Measurements from ENCODE around the gene NCF2.

NCF2 gene

DNA sequence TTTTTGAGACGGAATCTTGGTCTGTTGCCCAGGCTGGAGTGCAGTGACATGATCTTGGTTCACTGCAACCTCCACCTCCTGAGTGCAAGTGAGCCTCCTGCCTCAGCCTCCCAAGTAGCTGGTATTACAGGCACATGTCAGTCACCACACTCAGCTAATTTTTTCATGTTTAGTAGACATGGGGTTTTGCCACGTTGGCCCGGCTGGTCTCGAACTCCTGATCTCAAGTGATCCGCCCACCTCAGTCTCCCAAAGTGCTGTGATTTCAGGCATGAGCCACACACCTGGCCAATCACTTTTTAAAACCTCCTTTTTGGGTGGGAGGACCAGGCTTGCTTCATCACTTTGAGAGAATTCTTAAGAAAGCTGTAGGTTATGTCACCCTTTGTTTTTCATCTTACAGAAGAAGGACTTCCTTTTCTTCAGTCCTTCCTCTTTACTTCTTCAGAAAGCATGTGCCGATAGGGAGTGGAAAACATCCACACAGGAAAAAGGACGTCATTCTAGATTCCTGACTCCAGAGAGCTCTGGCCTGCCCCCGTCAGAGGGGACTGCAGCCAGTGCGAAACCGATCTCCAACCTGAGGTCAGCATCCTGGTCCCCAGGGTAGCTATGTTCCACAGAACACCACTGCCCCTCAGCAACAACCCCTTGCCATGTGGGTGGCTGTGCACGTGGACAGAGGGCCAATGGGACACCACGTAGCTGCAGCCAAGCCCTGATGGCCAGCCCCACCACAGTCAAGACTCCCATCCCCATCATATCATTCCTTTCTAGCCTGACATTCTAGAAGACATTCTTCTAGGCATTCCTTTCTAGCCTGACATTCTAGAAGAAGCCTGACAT, 21.9 kb downstream of the NCF2 start:
- H3K4me3 ChIP-seq (ENCODE audit: low read depth, low read length) = no peak overlapping the region
- TF ChIP-seq CTCF (conservative IDR thresholded peaks at IDR 0.05; ENCODE audit: low read depth, low read length) = no peak
- no peak for DNase-seq (ENCODE audit: low read depth)

DNA sequence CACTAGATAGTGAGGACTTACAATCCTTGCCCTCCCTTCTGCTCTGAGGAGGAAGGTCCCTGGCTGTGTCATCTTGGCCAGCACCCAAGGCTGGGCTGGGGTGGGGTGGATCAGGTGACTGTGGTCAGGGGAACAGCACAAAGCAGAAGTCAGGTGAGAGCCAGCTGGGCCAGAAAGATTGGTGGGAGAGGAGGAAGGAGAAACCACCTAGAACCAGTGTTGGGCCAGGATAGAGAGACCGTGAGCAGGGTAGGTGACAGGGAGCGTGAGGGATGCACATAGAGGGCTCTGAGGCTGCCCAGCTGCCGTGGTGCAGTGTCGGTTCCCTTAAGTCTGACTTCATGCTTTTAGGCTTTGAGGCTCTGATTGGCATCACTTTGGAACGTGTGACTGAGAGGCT, 22.7 kb downstream of the NCF2 start:
- no peak for TF ChIP-seq CTCF (conservative IDR thresholded peaks at IDR 0.05; ENCODE audit: low read depth, low read length)
- peak; percentile 50 for DNase-seq (ENCODE audit: low read depth)

DNA sequence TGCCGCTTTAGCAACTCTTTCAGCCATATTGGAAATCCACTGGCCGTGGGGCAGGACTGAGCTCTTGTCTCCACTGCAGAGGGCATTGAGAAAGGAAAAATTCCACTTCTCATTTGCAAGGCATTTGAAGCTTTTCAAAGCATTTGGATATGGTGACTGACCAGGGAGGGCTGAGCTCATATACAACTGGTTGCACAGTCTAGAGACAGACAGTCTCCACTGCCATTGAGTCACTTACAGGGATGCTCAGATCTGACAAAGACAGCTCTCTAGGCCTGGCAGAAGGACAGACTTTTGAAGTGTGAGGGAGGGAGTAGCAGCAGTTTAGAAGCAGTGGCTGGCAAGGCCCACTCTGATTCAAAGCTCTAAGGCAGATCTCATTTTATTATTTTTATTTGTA, 24.2 kb downstream of the NCF2 start:
- TF ChIP-seq CTCF (conservative IDR thresholded peaks at IDR 0.05; ENCODE audit: low read depth, low read length) = no peak
- no peak for DNase-seq (ENCODE audit: low read depth)
- H3K4me3 ChIP-seq (ENCODE audit: low read depth, low read length) = no peak overlapping the region

More for the DNA sequence above, 22.7 kb downstream of the NCF2 start:
- no peak overlapping the region for H3K4me3 ChIP-seq (ENCODE audit: low read depth, low read length)

- DNase-seq (ENCODE audit: low read depth) = no peak
- TF ChIP-seq CTCF (conservative IDR thresholded peaks at IDR 0.05; ENCODE audit: low read depth, low read length) = no peak
- no peak overlapping the region for H3K4me3 ChIP-seq (ENCODE audit: low read depth, low read length)
Measured at GRCh38 chr1:183565261-183565660, 25.0 kb downstream of the NCF2 start.

DNA sequence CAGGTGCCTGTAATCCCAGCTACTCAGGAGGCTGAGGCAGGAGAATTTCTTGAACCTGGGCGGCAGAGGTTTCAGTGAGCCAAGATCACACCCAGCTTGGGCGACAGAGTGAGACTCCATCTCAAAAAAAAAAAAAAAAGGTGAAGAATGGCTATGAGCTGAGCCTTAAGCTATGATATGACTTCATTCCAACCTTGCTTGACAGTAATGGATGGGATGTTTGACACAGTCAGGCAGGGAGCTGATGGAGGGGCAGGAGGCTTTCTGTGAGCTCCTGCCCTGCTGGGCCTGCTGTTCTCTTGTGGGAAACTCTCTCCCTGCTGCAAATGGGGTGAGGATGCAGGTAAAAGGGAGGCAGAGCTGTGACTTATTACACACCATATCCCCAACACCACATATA, 27.6 kb downstream of the NCF2 start:
- DNase-seq (ENCODE audit: low read depth) = no peak
- no peak overlapping the region for H3K4me3 ChIP-seq (ENCODE audit: low read depth, low read length)
- no peak for TF ChIP-seq CTCF (conservative IDR thresholded peaks at IDR 0.05; ENCODE audit: low read depth, low read length)

DNA sequence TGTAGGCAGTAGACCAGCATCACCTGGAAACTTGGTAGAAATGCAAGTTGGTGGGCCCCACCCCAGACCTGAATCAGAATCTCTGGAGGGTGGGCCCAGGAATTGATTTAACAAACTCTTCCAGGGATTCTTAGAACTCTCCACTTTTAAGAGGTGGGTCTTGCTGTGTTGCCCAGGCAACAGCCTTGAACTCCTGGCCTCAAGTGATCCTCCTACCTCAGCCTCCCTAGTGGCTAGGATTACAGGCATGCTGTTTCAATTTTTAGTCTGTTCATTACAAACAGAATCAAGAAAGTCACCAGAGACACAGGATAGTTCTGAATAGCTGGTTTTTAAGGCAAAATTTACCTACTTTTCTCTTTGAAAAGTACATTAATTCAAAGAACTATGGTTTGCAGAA, 31.2 kb downstream of the NCF2 start:
- no peak for TF ChIP-seq CTCF (conservative IDR thresholded peaks at IDR 0.05; ENCODE audit: low read depth, low read length)
- no peak overlapping the region for H3K4me3 ChIP-seq (ENCODE audit: low read depth, low read length)
- no peak for DNase-seq (ENCODE audit: low read depth)

DNA sequence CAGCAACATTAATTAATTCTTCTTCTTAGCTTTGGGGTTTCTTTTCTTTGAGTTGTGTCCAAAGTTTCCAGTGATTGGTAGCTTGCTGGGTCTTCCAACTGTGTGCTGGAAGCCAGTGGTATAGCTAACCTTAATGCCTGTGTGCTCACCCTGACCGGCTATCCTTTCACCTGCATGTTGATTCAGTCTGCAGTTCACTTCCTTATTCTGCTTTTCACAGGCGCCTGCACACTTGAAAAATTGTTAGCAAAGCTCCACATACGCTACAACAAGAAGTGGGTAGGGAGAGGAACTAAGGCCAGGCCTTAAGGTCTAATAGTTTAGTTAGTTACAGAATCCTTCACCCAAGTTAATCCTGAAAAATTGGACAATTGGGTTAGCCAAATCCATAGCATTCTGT, 35.7 kb downstream of the NCF2 start:
- H3K4me3 ChIP-seq (ENCODE audit: low read depth, low read length) = no peak overlapping the region
- no peak for TF ChIP-seq CTCF (conservative IDR thresholded peaks at IDR 0.05; ENCODE audit: low read depth, low read length)
- DNase-seq (ENCODE audit: low read depth) = no peak
